Tibial nerve (tissue), 4 donors: ENCODE measurements around the gene MAST3. TPM values are rescaled to one million over a fixed set of nuclear protein-coding genes. Genes with fewer than 3 reads are reported as not detected.

Experiments
- DNase-seq, 2 donors: peaks; one replicate each; pipeline ENCODE4 v3.0.0-alpha.2; 2019; ENCODE audit warnings: low spot score in 2 of 2
- H3K27ac ChIP-seq, 4 donors: fragments of 200-600 bp; sonication (generic) in 3 of 4; one replicate each; pipeline ENCODE4 v1.5.1; 2017 to 2019; ENCODE audit warnings: mild to moderate bottlenecking in 1 of 4
- H3K27me3 ChIP-seq, 2 donors: fragments of 200-600 bp; sonication (generic) in 1 of 2; one replicate each; pipeline versions ENCODE4 v1.5.1 to v1.6.0; 2017 to 2019
- H3K36me3 ChIP-seq, 3 donors: fragments of 200-600 bp; sonication (generic); one replicate each; pipeline ENCODE4 v1.5.1; 2018 to 2019
- H3K4me1 ChIP-seq, 4 donors: fragments of 200-600 bp; sonication (generic) in 3 of 4; one replicate each; pipeline ENCODE4 v1.5.1; 2017 to 2019
- H3K4me3 ChIP-seq, 4 donors: fragments of 200-600 bp; sonication (generic) in 3 of 4; one replicate each; pipeline ENCODE4 v1.5.1; 2017 to 2019; ENCODE audit warnings: mild to moderate bottlenecking in 1 of 4, moderate library complexity in 1 of 4
- H3K9me3 ChIP-seq, 4 donors: fragments of 200-600 bp; sonication (generic) in 3 of 4; one replicate each; pipeline ENCODE4 v1.5.1; 2017 to 2019
- EP300 ChIP-seq, 2 donors: sonication (generic); formaldehyde crosslinking; IDR thresholded peaks; one replicate each; pipeline ENCODE4 v1.6.1; 2017; ENCODE audit warnings: antibody characterized with exemption in 2 of 2, mild to moderate bottlenecking in 1 of 2
- POLR2A ChIP-seq, 2 donors: fragments of 450-650 bp; IDR thresholded peaks; one replicate each; pipeline ENCODE4 v1.6.1; 2017; ENCODE audit warnings: antibody characterized with exemption in 2 of 2, mild to moderate bottlenecking in 2 of 2, moderate library complexity in 2 of 2
- WGBS, 2 donors: methylation state at CpG; one replicate each; pipeline ENCODE4 v1.1.5; 2018; 5-methylcytosine and 5-hydroxymethylcytosine counted together
- total RNA-seq, 4 donors: library from RNA; depleted of rRNA; stranded (reverse); fragments of >200 nt; gene quantifications; one replicate each; pipeline ENCODE4 v1.1.0, GENCODE V29; 2016
- TF ChIP-seq, protein P1 (sequence below), 5 experiments: fragments of 200-600 bp in 3 of 5; fragments of 450-650 bp in 2 of 5; sonication (generic) in 3 of 5; IDR thresholded peaks; one replicate each; pipeline ENCODE4 v1.5.1; 2016 to 2019; ENCODE audit warnings: antibody characterized with exemption in 5 of 5, mild to moderate bottlenecking in 3 of 5, moderate library complexity in 2 of 5

MAST3 gene
- total RNA-seq, 4 donors from 2014 or later, result 7.6 to 19.8 (median 10.0) TPM

- DNase-seq, result no peak
- Histone ChIP-seq H3K27ac (no peak overlapping the region), H3K4me3 (no peak overlapping the region), H3K9me3 (no peaks in the 10 kb centered on the region), H3K27me3 (no peaks in the 10 kb centered on the region), H3K4me1 (no peaks in the 10 kb centered on the region), H3K36me3 (peaks cover 2 to 98% (median 33%) of the 10 kb centered on the region in 3 donors)
- WGBS, 2 donors, result 92 to 100% methylated on average over 1 of the region's 1 CpG
- TF ChIP-seq, protein P1, sequence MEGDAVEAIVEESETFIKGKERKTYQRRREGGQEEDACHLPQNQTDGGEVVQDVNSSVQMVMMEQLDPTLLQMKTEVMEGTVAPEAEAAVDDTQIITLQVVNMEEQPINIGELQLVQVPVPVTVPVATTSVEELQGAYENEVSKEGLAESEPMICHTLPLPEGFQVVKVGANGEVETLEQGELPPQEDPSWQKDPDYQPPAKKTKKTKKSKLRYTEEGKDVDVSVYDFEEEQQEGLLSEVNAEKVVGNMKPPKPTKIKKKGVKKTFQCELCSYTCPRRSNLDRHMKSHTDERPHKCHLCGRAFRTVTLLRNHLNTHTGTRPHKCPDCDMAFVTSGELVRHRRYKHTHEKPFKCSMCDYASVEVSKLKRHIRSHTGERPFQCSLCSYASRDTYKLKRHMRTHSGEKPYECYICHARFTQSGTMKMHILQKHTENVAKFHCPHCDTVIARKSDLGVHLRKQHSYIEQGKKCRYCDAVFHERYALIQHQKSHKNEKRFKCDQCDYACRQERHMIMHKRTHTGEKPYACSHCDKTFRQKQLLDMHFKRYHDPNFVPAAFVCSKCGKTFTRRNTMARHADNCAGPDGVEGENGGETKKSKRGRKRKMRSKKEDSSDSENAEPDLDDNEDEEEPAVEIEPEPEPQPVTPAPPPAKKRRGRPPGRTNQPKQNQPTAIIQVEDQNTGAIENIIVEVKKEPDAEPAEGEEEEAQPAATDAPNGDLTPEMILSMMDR (IDR thresholded peaks at IDR 0.05), result no peak
- TF ChIP-seq EP300 (IDR thresholded peaks at IDR 0.05), result no peak
- TF ChIP-seq POLR2A (IDR thresholded peaks at IDR 0.05), result no peak
Observed at GRCh38 chr19:18140473-18140872, 42.9 kb downstream of the MAST3 start.

DNA sequence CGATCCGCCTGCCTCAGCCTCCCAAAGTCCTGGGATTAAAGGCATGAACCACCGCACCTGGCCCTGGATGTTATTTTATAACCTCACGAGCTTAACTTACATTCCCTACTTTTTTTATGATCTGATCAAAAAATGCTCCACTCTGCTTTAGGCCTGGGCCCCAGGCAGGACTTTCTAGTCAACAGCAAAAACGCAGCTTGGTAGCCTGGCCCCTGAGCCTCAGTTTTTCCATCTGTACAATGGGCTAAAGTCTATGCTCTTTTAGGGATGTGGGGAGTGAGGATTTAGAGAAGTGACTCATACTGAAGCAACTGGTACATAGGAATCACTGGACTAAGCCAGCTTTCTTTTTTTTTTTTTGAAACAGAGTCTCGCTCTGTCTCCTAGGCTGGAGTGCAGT lies 43.5 kb downstream of the MAST3 start:
- no peak for DNase-seq
- 95 to 96% methylated on average over 6 of the region's 6 CpGs for WGBS, 2 donors
- H3K27me3 ChIP-seq, result no peaks in the 10 kb centered on the region
- H3K27ac ChIP-seq, result no peak overlapping the region
- H3K9me3 ChIP-seq, result no peaks in the 10 kb centered on the region
- H3K36me3 ChIP-seq, result peaks cover 2 to 98% (median 39%) of the 10 kb centered on the region in 3 donors
- no peak overlapping the region for H3K4me3 ChIP-seq
- H3K4me1 ChIP-seq, result no peaks in the 10 kb centered on the region
- TF ChIP-seq EP300 (IDR thresholded peaks at IDR 0.05), result no peak
- TF ChIP-seq POLR2A (IDR thresholded peaks at IDR 0.05), result no peak
- TF ChIP-seq, protein P1 (IDR thresholded peaks at IDR 0.05), result no peak

DNA sequence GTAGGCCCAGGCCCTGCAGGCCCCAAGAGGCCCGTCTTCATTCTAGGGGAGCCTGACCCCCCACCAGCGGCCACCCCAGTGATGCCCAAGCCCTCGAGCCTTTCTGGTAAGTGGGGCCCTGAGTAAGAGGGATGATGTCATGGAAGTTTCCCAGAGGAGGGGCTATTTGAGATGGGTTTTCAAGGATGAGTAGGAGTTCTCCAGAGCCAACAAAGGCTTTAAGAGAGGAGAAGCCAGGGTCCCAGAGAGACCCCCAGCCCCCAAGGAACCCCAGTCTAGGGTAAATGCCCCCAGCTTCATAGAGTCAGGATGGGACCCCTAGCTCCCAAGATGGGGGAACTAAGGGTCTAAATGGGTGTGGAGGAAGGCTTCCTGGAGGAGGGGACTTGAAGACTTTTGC lies 46.3 kb downstream of the MAST3 start:
- TF ChIP-seq, protein P1 (IDR thresholded peaks at IDR 0.05), result no peak
- no peak for TF ChIP-seq EP300 (IDR thresholded peaks at IDR 0.05)
- TF ChIP-seq POLR2A (IDR thresholded peaks at IDR 0.05), result no peak
- Histone ChIP-seq H3K4me1 (peaks cover 0 to 1% (median 0%) of the 10 kb centered on the region in 4 donors), H3K27ac (no peak overlapping the region), H3K9me3 (no peaks in the 10 kb centered on the region), H3K27me3 (no peaks in the 10 kb centered on the region), H3K4me3 (no peak overlapping the region), H3K36me3 (peaks cover 2 to 97% (median 50%) of the 10 kb centered on the region in 3 donors)
- no peak for DNase-seq
- 89 to 93% methylated on average over 3 of the region's 3 CpGs for WGBS, 2 donors

GRCh38 chr19:18144361-18144760 lies 46.8 kb downstream of the MAST3 start:
- peaks cover 2 to 97% (median 50%) of the 10 kb centered on the region in 3 donors for H3K36me3 ChIP-seq
- no peaks in the 10 kb centered on the region for H3K27me3 ChIP-seq
- H3K4me3 ChIP-seq, result no peak overlapping the region
- no peak overlapping the region for H3K27ac ChIP-seq
- peaks cover 0 to 6% (median 0%) of the 10 kb centered on the region in 4 donors for H3K4me1 ChIP-seq
- 82 to 84% methylated on average over 16 of the region's 16 CpGs for WGBS, 2 donors
- H3K9me3 ChIP-seq, result no peaks in the 10 kb centered on the region
- TF ChIP-seq, protein P1 (IDR thresholded peaks at IDR 0.05), result no peak
- TF ChIP-seq EP300 (IDR thresholded peaks at IDR 0.05), result no peak
- no peak for TF ChIP-seq POLR2A (IDR thresholded peaks at IDR 0.05)
- no peak for DNase-seq

GRCh38 chr19:18144906-18145305 lies 47.3 kb downstream of the MAST3 start:
- DNase-seq, result no peak
- Histone ChIP-seq H3K27ac (no peak overlapping the region), H3K4me1 (peaks cover 0 to 6% (median 0%) of the 10 kb centered on the region in 4 donors), H3K27me3 (no peaks in the 10 kb centered on the region), H3K36me3 (peaks cover 2 to 97% (median 50%) of the 10 kb centered on the region in 3 donors), H3K4me3 (no peak overlapping the region), H3K9me3 (no peaks in the 10 kb centered on the region)
- TF ChIP-seq EP300 (IDR thresholded peaks at IDR 0.05) (no peak), POLR2A (IDR thresholded peaks at IDR 0.05) (no peak)
- TF ChIP-seq, protein P1 (IDR thresholded peaks at IDR 0.05), result no peak
- WGBS, 2 donors, result 92 to 95% methylated on average over 28 of the region's 28 CpGs
